ENCODE measurements around the gene RDH5. TPM values are rescaled to one million over a fixed set of nuclear protein-coding genes. Genes with fewer than 3 reads are reported as not detected.

Gene RDH5
- total RNA-seq, 1 experiment from 2014 or later = 12.6 TPM

- Histone ChIP-seq H3K9me3 (ENCODE audit: insufficient read depth, low read depth) (no peaks in the 10 kb centered on the region), H2AFZ (no peak overlapping the region), H3K27me3 (ENCODE audit: insufficient read depth, low read depth) (peaks cover 9% of the 10 kb centered on the region; the same call in 1 of the 2 replicates), H3K4me1 (replicated peaks; ENCODE audit: insufficient read depth) (no peaks in the 10 kb centered on the region), H3K4me3 (no peak overlapping the region), H3K27ac (no peak overlapping the region), H4K20me1 (ENCODE audit: insufficient read depth) (no peaks in the 10 kb centered on the region), H3K36me3 (ENCODE audit: low read depth) (no peaks in the 10 kb centered on the region), H3K4me2 (no peak overlapping the region), H3F3A (ENCODE audit: insufficient read depth, low read depth) (no peaks in the 10 kb centered on the region), H3K79me2 (ENCODE audit: low read depth) (no peaks in the 10 kb centered on the region), H3K9me2 (ENCODE audit: insufficient read depth) (no peaks in the 10 kb centered on the region)
- BruUV-seq (replicated peaks) = no TSS peak
- no peak for TF ChIP-seq CTCF (conservative IDR thresholded peaks at IDR 0.05)
- TF ChIP-seq EZH2 (IDR thresholded peaks at IDR 0.05; ENCODE audit: low read depth) = no peak
- DNase-seq = no peak
- ChIA-PET CTCF (no interaction called here), POLR2A (ENCODE audit: unreplicated experiment) (no interaction called here)
- intact Hi-C loops (cut with micrococcal nuclease; ENCODE audit: unreplicated experiment) = no loop called here
Measured at GRCh38 chr12:55675666-55676065, 44.5 kb upstream of the RDH5 start.

GRCh38 chr12:55676707-55677106 is 43.5 kb upstream of the RDH5 start:
- BruUV-seq (replicated peaks) = no TSS peak
- no peak for TF ChIP-seq EZH2 (IDR thresholded peaks at IDR 0.05; ENCODE audit: low read depth)
- TF ChIP-seq CTCF (conservative IDR thresholded peaks at IDR 0.05) = no peak
- POLR2A ChIA-PET (ENCODE audit: unreplicated experiment) = interaction anchor here (0.7 kb wide), 1 partner anchor 9 kb away, joined by 5 read pairs; no protein-coding TSS in a partner anchor
- Histone ChIP-seq H3K79me2 (ENCODE audit: low read depth) (no peaks in the 10 kb centered on the region), H3K9me3 (ENCODE audit: insufficient read depth, low read depth) (no peaks in the 10 kb centered on the region), H4K20me1 (ENCODE audit: insufficient read depth) (no peaks in the 10 kb centered on the region), H3K4me2 (no peak overlapping the region), H3F3A (ENCODE audit: insufficient read depth, low read depth) (no peaks in the 10 kb centered on the region), H3K27me3 (ENCODE audit: insufficient read depth, low read depth) (peaks cover 12% of the 10 kb centered on the region; the same call in 1 of the 2 replicates), H3K27ac (no peak overlapping the region), H3K36me3 (ENCODE audit: low read depth) (no peaks in the 10 kb centered on the region), H3K9me2 (ENCODE audit: insufficient read depth) (no peaks in the 10 kb centered on the region), H2AFZ (no peak overlapping the region), H3K4me3 (no peak overlapping the region), H3K4me1 (replicated peaks; ENCODE audit: insufficient read depth) (no peaks in the 10 kb centered on the region)
- CTCF ChIA-PET = no interaction called here
- no peak for DNase-seq
- intact Hi-C loops (cut with micrococcal nuclease; ENCODE audit: unreplicated experiment) = no loop called here

- CTCF ChIA-PET = no interaction called here
- intact Hi-C loops (cut with micrococcal nuclease; ENCODE audit: unreplicated experiment) = no loop called here
- Histone ChIP-seq H3K4me2 (no peak overlapping the region), H2AFZ (no peak overlapping the region), H3K9me2 (ENCODE audit: insufficient read depth) (no peaks in the 10 kb centered on the region), H3K36me3 (ENCODE audit: low read depth) (no peaks in the 10 kb centered on the region), H3K79me2 (ENCODE audit: low read depth) (no peaks in the 10 kb centered on the region), H3K27me3 (ENCODE audit: insufficient read depth, low read depth) (peaks cover 33% of the 10 kb centered on the region; the same call in 1 of the 2 replicates), H3K9me3 (ENCODE audit: insufficient read depth, low read depth) (no peaks in the 10 kb centered on the region), H3F3A (ENCODE audit: insufficient read depth, low read depth) (no peaks in the 10 kb centered on the region), H3K4me3 (no peak overlapping the region), H3K4me1 (replicated peaks; ENCODE audit: insufficient read depth) (no peaks in the 10 kb centered on the region), H4K20me1 (ENCODE audit: insufficient read depth) (no peaks in the 10 kb centered on the region), H3K27ac (no peak overlapping the region)
- no peak for TF ChIP-seq CTCF (conservative IDR thresholded peaks at IDR 0.05)
- TF ChIP-seq EZH2 (IDR thresholded peaks at IDR 0.05; ENCODE audit: low read depth) = no peak
- POLR2A ChIA-PET (ENCODE audit: unreplicated experiment) = no interaction called here
- no TSS peak for BruUV-seq (replicated peaks)
- no peak for DNase-seq
Measured at GRCh38 chr12:55679691-55680090, 40.5 kb upstream of the RDH5 start.
